RWPE2 (cell line): ENCODE data around the gene CHST6.

Experiments used
- ATAC-seq: fragments of 200-7000 bp; cut with Tn5 transposase; 3 replicates; pipeline ENCODE4 v1.9.1; 2021; ENCODE audit warnings: low read depth
- DNase-seq: peaks from one replicate; pipeline ENCODE4 v3.0.0-alpha.2; 2020; ENCODE audit warnings: low spot score
- H3K27ac ChIP-seq: fragments of 450-650 bp; 2 replicates; pipeline ENCODE4 v1.5.1; 2017; ENCODE audit warnings: mild to moderate bottlenecking; ENCODE audit not compliant: poor library complexity, severe bottlenecking
- H3K27me3 ChIP-seq: fragments of 250-450 bp; sonication (Bioruptor Pico); 2 replicates; pipeline ENCODE4 v1.5.1; 2021; ENCODE audit warnings: mild to moderate bottlenecking, moderate library complexity; ENCODE audit not compliant: insufficient read depth, poor library complexity, severe bottlenecking
- H3K36me3 ChIP-seq: fragments of 250-450 bp; sonication (Bioruptor Pico); 2 replicates; pipeline ENCODE4 v1.5.1; 2020; ENCODE audit warnings: low read depth, mild to moderate bottlenecking, moderate library complexity
- H3K4me1 ChIP-seq: fragments of 250-450 bp; sonication (Bioruptor Pico); 2 replicates; pipeline ENCODE4 v1.5.1; 2021; ENCODE audit warnings: mild to moderate bottlenecking, moderate library complexity; ENCODE audit not compliant: insufficient read depth, poor library complexity, severe bottlenecking
- H3K4me3 ChIP-seq: fragments of 250-450 bp; sonication (Bioruptor Pico); 2 replicates; pipeline ENCODE4 v1.5.1; 2021; ENCODE audit warnings: mild to moderate bottlenecking, moderate library complexity; ENCODE audit not compliant: severe bottlenecking
- H3K9me3 ChIP-seq: fragments of 250-450 bp; sonication (Bioruptor Pico); 2 replicates; pipeline ENCODE4 v1.5.1; 2021; ENCODE audit warnings: mild to moderate bottlenecking, moderate library complexity; ENCODE audit not compliant: severe bottlenecking
- CTCF ChIP-seq: fragments of 450-650 bp; IDR thresholded peaks from one replicate; pipeline ENCODE4 v1.5.1; 2017; ENCODE audit warnings: mild to moderate bottlenecking, moderate library complexity; ENCODE audit not compliant: poor library complexity, severe bottlenecking

CHST6 gene

GRCh38 chr16:75461575-75461974 lies 33.7 kb downstream of the CHST6 start:
- Histone ChIP-seq H3K4me1 (peaks cover 9% of the 10 kb centered on the region), H3K9me3 (no peaks in the 10 kb centered on the region), H3K27me3 (no peaks in the 10 kb centered on the region), H3K27ac (no peak overlapping the region), H3K36me3 (peaks cover 11% of the 10 kb centered on the region; the same call in 1 of the 2 replicates), H3K4me3 (no peak overlapping the region)
- DNase-seq (no peak), ATAC-seq (no peak)
- TF ChIP-seq CTCF = no peak

- H3K4me3 ChIP-seq = no peak overlapping the region
- DNase-seq (no peak), ATAC-seq (no peak)
- H3K36me3 ChIP-seq = peaks cover 11% of the 10 kb centered on the region; the same call in 1 of the 2 replicates
- no peak for TF ChIP-seq CTCF
- H3K4me1 ChIP-seq = peaks cover 9% of the 10 kb centered on the region
- no peaks in the 10 kb centered on the region for H3K27me3 ChIP-seq
- H3K27ac ChIP-seq = no peak overlapping the region
- no peaks in the 10 kb centered on the region for H3K9me3 ChIP-seq
These were observed 34.8 kb downstream of the CHST6 start for GRCh38 chr16:75460446-75460845.

GRCh38 chr16:75459691-75460090 lies 35.5 kb downstream of the CHST6 start:
- no peak for ATAC-seq
- H3K27ac ChIP-seq = no peak overlapping the region
- H3K36me3 ChIP-seq = peaks cover 11% of the 10 kb centered on the region; the same call in 1 of the 2 replicates
- H3K4me3 ChIP-seq = no peak overlapping the region
- no peak for DNase-seq
- TF ChIP-seq CTCF = no peak
- peaks cover 9% of the 10 kb centered on the region for H3K4me1 ChIP-seq
- H3K9me3 ChIP-seq = no peaks in the 10 kb centered on the region
- H3K27me3 ChIP-seq = no peaks in the 10 kb centered on the region

- no peak for TF ChIP-seq CTCF
- Histone ChIP-seq H3K27ac (no peak overlapping the region), H3K4me3 (no peak overlapping the region), H3K27me3 (no peaks in the 10 kb centered on the region), H3K36me3 (peaks cover 11% of the 10 kb centered on the region; the same call in 1 of the 2 replicates), H3K4me1 (peaks cover 9% of the 10 kb centered on the region), H3K9me3 (no peaks in the 10 kb centered on the region)
- DNase-seq (no peak), ATAC-seq (no peak)
These were observed 36.8 kb downstream of the CHST6 start for GRCh38 chr16:75458439-75458838.

GRCh38 chr16:75458029-75458428 lies 37.2 kb downstream of the CHST6 start:
- no peak overlapping the region for H3K4me3 ChIP-seq
- H3K36me3 ChIP-seq = peaks cover 11% of the 10 kb centered on the region; the same call in 1 of the 2 replicates
- no peak overlapping the region for H3K27ac ChIP-seq
- ATAC-seq = no peak
- H3K9me3 ChIP-seq = no peaks in the 10 kb centered on the region
- no peak for TF ChIP-seq CTCF
- H3K27me3 ChIP-seq = no peaks in the 10 kb centered on the region
- H3K4me1 ChIP-seq = peaks cover 9% of the 10 kb centered on the region
- no peak for DNase-seq
